Neutrophil (primary cell): ENCODE data around the gene MSL1.

Source experiments
- H3K27ac ChIP-seq: fragments of 200-600 bp; sonication (generic); 2 replicates; pipeline ENCODE4 v1.5.1; 2016; ENCODE audit warnings: mild to moderate bottlenecking, moderate library complexity
- H3K27me3 ChIP-seq: fragments of 200-600 bp; sonication (generic); 2 replicates; pipeline ENCODE4 v1.6.0; 2016; ENCODE audit warnings: mild to moderate bottlenecking
- H3K36me3 ChIP-seq: fragments of 200-600 bp; sonication (generic); 2 replicates; pipeline ENCODE4 v1.5.1; 2017
- H3K4me1 ChIP-seq, 2 experiments: fragments of 200-600 bp in 1 of 2; sonication (generic) in 1 of 2; 1 replicate in 1 of 2; 2 replicates in 1 of 2; pipeline versions ENCODE4 v1.5.1 to v1.6.1; 2013 to 2016; ENCODE audit warnings: low read depth in 1 of 2, low read length in 1 of 2, mild to moderate bottlenecking in 1 of 2, moderate library complexity in 1 of 2; ENCODE audit not compliant: control insufficient read depth in 1 of 2, insufficient read depth in 1 of 2
- H3K4me3 ChIP-seq, 2 experiments: fragments of 200-600 bp in 1 of 2; sonication (generic) in 1 of 2; 1 replicate in 1 of 2; 2 replicates in 1 of 2; pipeline ENCODE4 v1.5.1; 2013 to 2016; ENCODE audit warnings: low read depth in 1 of 2, low read length in 1 of 2, mild to moderate bottlenecking in 1 of 2, moderate library complexity in 1 of 2
- H3K9me3 ChIP-seq: fragments of 200-600 bp; sonication (generic); 2 replicates; pipeline ENCODE4 v1.5.1; 2016
- CTCF ChIP-seq: fragments of 200-600 bp; sonication (generic); IDR thresholded peaks from 2 replicates; pipeline ENCODE4 v1.5.1; 2016; ENCODE audit warnings: antibody characterized with exemption

The MSL1 gene

GRCh38 chr17:40124279-40125141 lies 2.7 kb downstream of the MSL1 start:
- no peaks in the 10 kb centered on the region for H3K9me3 ChIP-seq
- H3K27ac ChIP-seq, result peak overlapping the region; percentile 99
- TF ChIP-seq CTCF, result no peak
- H3K4me3 ChIP-seq, result peak overlapping the region; percentile 96 to 99
- no peaks in the 10 kb centered on the region for H3K27me3 ChIP-seq
- H3K36me3 ChIP-seq, result peaks cover 46% of the 10 kb centered on the region
- H3K4me1 ChIP-seq, result peaks cover 51 to 69% of the 10 kb centered on the region in 2 experiments

GRCh38 chr17:40129498-40129897 lies 7.7 kb downstream of the MSL1 start:
- Histone ChIP-seq H3K9me3 (no peaks in the 10 kb centered on the region), H3K36me3 (peaks cover 82% of the 10 kb centered on the region), H3K4me3 (peak overlapping the region; percentile 46 to 53), H3K4me1 (peaks cover 70 to 80% of the 10 kb centered on the region in 2 experiments), H3K27me3 (no peaks in the 10 kb centered on the region), H3K27ac (peak overlapping the region; percentile 96)
- no peak for TF ChIP-seq CTCF

- Histone ChIP-seq H3K9me3 (no peaks in the 10 kb centered on the region), H3K27ac (peak overlapping the region; percentile 96), H3K27me3 (no peaks in the 10 kb centered on the region), H3K4me1 (peaks cover 75 to 77% of the 10 kb centered on the region in 2 experiments), H3K4me3 (peak overlapping the region; percentile 46 to 53), H3K36me3 (peaks cover 86% of the 10 kb centered on the region)
- TF ChIP-seq CTCF, result peak; percentile 21
Observed at GRCh38 chr17:40130352-40131042, 8.7 kb downstream of the MSL1 start.

- H3K27me3 ChIP-seq, result no peaks in the 10 kb centered on the region
- peaks cover 79% of the 10 kb centered on the region for H3K36me3 ChIP-seq
- no peak for TF ChIP-seq CTCF
- no peaks in the 10 kb centered on the region for H3K9me3 ChIP-seq
- peaks cover 63 to 70% of the 10 kb centered on the region in 2 experiments for H3K4me1 ChIP-seq
- H3K4me3 ChIP-seq, result no peak overlapping the region
- peak overlapping the region; percentile 96 for H3K27ac ChIP-seq
Observed at GRCh38 chr17:40134184-40134583, 12.4 kb downstream of the MSL1 start.

- no peak for TF ChIP-seq CTCF
- Histone ChIP-seq H3K36me3 (peaks cover 70% of the 10 kb centered on the region), H3K27me3 (no peaks in the 10 kb centered on the region), H3K4me1 (peaks cover 59 to 62% of the 10 kb centered on the region in 2 experiments), H3K27ac (peak overlapping the region; percentile 96), H3K9me3 (no peaks in the 10 kb centered on the region), H3K4me3 (no peak overlapping the region)
Observed at GRCh38 chr17:40135817-40136216, 14.0 kb downstream of the MSL1 start.
